H9 (cell line): ENCODE measurements around the gene CALN1. TPM values are rescaled to one million over a fixed set of nuclear protein-coding genes. Genes with fewer than 3 reads are reported as not detected.

Source experiments
- DNase-seq: peaks from one replicate; pipeline ENCODE4 v3.0.0-alpha.2; 2017
- H2AFZ ChIP-seq: one replicate; pipeline ENCODE4 v1.6.1; 2013; ENCODE audit warnings: mild to moderate bottlenecking, low read length, control low read depth, moderate library complexity
- H2AK5ac ChIP-seq: 2 replicates; pipeline ENCODE4 v1.6.1; 2013; ENCODE audit warnings: low read length, control low read depth, mixed read lengths; ENCODE audit not compliant: insufficient read length
- H2BK120ac ChIP-seq: one replicate; pipeline ENCODE4 v1.6.1; 2013; ENCODE audit warnings: low read depth, mild to moderate bottlenecking, low read length, control low read depth, inconsistent platforms; ENCODE audit not compliant: poor library complexity, severe bottlenecking
- H2BK12ac ChIP-seq: 2 replicates; pipeline ENCODE4 v1.6.1; 2013; ENCODE audit warnings: low read length, control low read depth, mixed read lengths, low read depth; ENCODE audit not compliant: insufficient read length
- H2BK15ac ChIP-seq: 2 replicates; pipeline ENCODE4 v1.6.1; 2013; ENCODE audit warnings: low read depth, low read length, control low read depth
- H2BK20ac ChIP-seq: one replicate; pipeline ENCODE4 v1.6.1; 2013; ENCODE audit warnings: low read depth, mild to moderate bottlenecking, low read length, control low read depth, inconsistent platforms; ENCODE audit not compliant: poor library complexity, severe bottlenecking
- H2BK5ac ChIP-seq: 2 replicates; pipeline ENCODE4 v1.6.1; 2013; ENCODE audit warnings: low read length, control low read depth, mixed read lengths; ENCODE audit not compliant: insufficient read length
- H3K14ac ChIP-seq: 2 replicates; pipeline ENCODE4 v1.6.1; 2013; ENCODE audit warnings: low read length, control low read depth; ENCODE audit not compliant: insufficient read depth
- H3K18ac ChIP-seq: 2 replicates; pipeline ENCODE4 v1.6.1; 2013; ENCODE audit warnings: low read depth, mild to moderate bottlenecking, mixed read lengths, low read length, control low read depth; ENCODE audit not compliant: insufficient read length
- H3K23ac ChIP-seq: 2 replicates; pipeline ENCODE4 v1.6.1; 2013; ENCODE audit warnings: low read length, control low read depth, mixed read lengths, low read depth; ENCODE audit not compliant: insufficient read length
- H3K23me2 ChIP-seq: 2 replicates; pipeline ENCODE4 v1.6.1; 2013; ENCODE audit warnings: low read depth, mild to moderate bottlenecking, mixed read lengths, low read length, control low read depth; ENCODE audit not compliant: insufficient read length, poor library complexity, severe bottlenecking
- H3K27ac ChIP-seq: 2 replicates; pipeline ENCODE4 v1.5.1; 2013; ENCODE audit warnings: low read length, control low read depth, mixed read lengths, low read depth; ENCODE audit not compliant: insufficient read length
- H3K27me3 ChIP-seq: 2 replicates; pipeline ENCODE4 v1.6.1; 2013; ENCODE audit warnings: low read length, control low read depth, inconsistent platforms; ENCODE audit not compliant: insufficient read depth
- H3K4ac ChIP-seq: 2 replicates; pipeline ENCODE4 v1.6.1; 2013; ENCODE audit warnings: low read depth, mild to moderate bottlenecking, control low read depth, inconsistent platforms, low read length, moderate library complexity
- H3K4me1 ChIP-seq: 2 replicates; pipeline ENCODE4 v1.6.1; 2013; ENCODE audit warnings: low read length, control low read depth, inconsistent platforms; ENCODE audit not compliant: insufficient read depth
- H3K4me2 ChIP-seq: 2 replicates; pipeline ENCODE4 v1.6.1; 2013; ENCODE audit warnings: low read length, control low read depth, mixed read lengths; ENCODE audit not compliant: insufficient read length, insufficient read depth
- H3K56ac ChIP-seq: 2 replicates; pipeline ENCODE4 v1.6.1; 2013; ENCODE audit warnings: low read depth, mild to moderate bottlenecking, mixed read lengths, low read length, control low read depth; ENCODE audit not compliant: insufficient read length
- H3K79me1 ChIP-seq: 2 replicates; pipeline ENCODE4 v1.6.1; 2013; ENCODE audit warnings: low read depth, mild to moderate bottlenecking, moderate library complexity, low read length, control low read depth, inconsistent platforms; ENCODE audit not compliant: insufficient read depth, poor library complexity, severe bottlenecking
- H3K79me2 ChIP-seq: 2 replicates; pipeline ENCODE4 v1.6.1; 2013; ENCODE audit warnings: low read length, control low read depth, inconsistent platforms; ENCODE audit not compliant: insufficient read depth
- H3K9ac ChIP-seq: 2 replicates; pipeline ENCODE4 v1.6.1; 2013; ENCODE audit warnings: low read length, control low read depth, mixed read lengths; ENCODE audit not compliant: insufficient read length; ENCODE audit errors: extremely low read depth
- H3K9me3 ChIP-seq: one replicate; pipeline ENCODE4 v1.6.1; 2013; ENCODE audit warnings: low read depth, low read length, inconsistent platforms; ENCODE audit not compliant: control insufficient read depth
- H3T11ph ChIP-seq: one replicate; pipeline ENCODE4 v1.6.1; 2013; ENCODE audit warnings: mild to moderate bottlenecking, low read length, control low read depth, inconsistent platforms
- H4K20me1 ChIP-seq: one replicate; pipeline ENCODE4 v1.6.1; 2013; ENCODE audit not compliant: control insufficient read depth, insufficient read length, insufficient read depth
- H4K5ac ChIP-seq: 2 replicates; pipeline ENCODE4 v1.6.1; 2013; ENCODE audit warnings: low read depth, mild to moderate bottlenecking, mixed read lengths, low read length, control low read depth; ENCODE audit not compliant: insufficient read length
- H4K8ac ChIP-seq: replicated peaks from 2 replicates; pipeline ENCODE4 v1.6.1; 2013; ENCODE audit warnings: low read length, control low read depth, mixed read lengths, low read depth; ENCODE audit not compliant: insufficient read length
- H4K91ac ChIP-seq: 2 replicates; pipeline ENCODE4 v1.6.1; 2013; ENCODE audit warnings: low read depth, mild to moderate bottlenecking, moderate library complexity, mixed read lengths, low read length, control low read depth; ENCODE audit not compliant: insufficient read length
- H3K27ac Mint-ChIP-seq, 3 experiments: 2 replicates in 2 of 3; 3 replicates in 1 of 3; pipeline ENCODE4 v1.8.0; 2020 to 2021; ENCODE audit warnings: mixed read lengths in 3 of 3, mild to moderate bottlenecking in 1 of 3, moderate library complexity in 1 of 3
- H3K27me3 Mint-ChIP-seq: 2 replicates; pipeline ENCODE4 v1.8.0; 2021; ENCODE audit warnings: low read depth, mild to moderate bottlenecking, moderate library complexity, mixed read lengths
- H3K36me3 Mint-ChIP-seq, 3 experiments: 2 replicates in 2 of 3; 3 replicates in 1 of 3; pipeline ENCODE4 v1.8.0; 2020 to 2021; ENCODE audit warnings: low read depth in 3 of 3, mixed read lengths in 3 of 3; ENCODE audit not compliant: insufficient read depth in 1 of 3
- H3K4me1 Mint-ChIP-seq, 2 experiments: 2 replicates each; pipeline ENCODE4 v1.8.0; 2020; ENCODE audit warnings: mixed read lengths in 2 of 2
- H3K4me3 Mint-ChIP-seq, 2 experiments: 2 replicates in 1 of 2; 3 replicates in 1 of 2; pipeline ENCODE4 v1.8.0; 2020 to 2021; ENCODE audit warnings: mild to moderate bottlenecking in 2 of 2, mixed read lengths in 2 of 2, moderate library complexity in 1 of 2
- H3K9me3 Mint-ChIP-seq, 2 experiments: 2 replicates in 1 of 2; 3 replicates in 1 of 2; pipeline ENCODE4 v1.8.0; 2020; ENCODE audit warnings: mild to moderate bottlenecking in 2 of 2, mixed read lengths in 2 of 2, moderate library complexity in 1 of 2
- CTCF ChIP-seq: fragments of 200-600 bp; sonication (generic); conservative IDR thresholded peaks from 3 replicates; pipeline ENCODE4 v1.8.0; 2021; ENCODE audit warnings: antibody characterized with exemption, mild to moderate bottlenecking
- WGBS: extraction: QIAGEN DNeasy Blood & Tissue Kit; methylation state at CpG from one replicate; pipeline ENCODE4 v1.1.7; 2013; ENCODE audit warnings: missing lambda C conversion rate, low lambda C conversion rate, mixed read lengths; ENCODE audit not compliant: insufficient read length; ENCODE audit errors: extremely low coverage; 5-methylcytosine and 5-hydroxymethylcytosine counted together
- total RNA-seq: library from RNA; stranded (reverse); gene quantifications from 2 replicates; pipeline ENCODE4 v1.2.1, GENCODE V29; 2021

The CALN1 gene
- total RNA-seq, 1 experiment from 2014 or later = 2.8 TPM

GRCh38 chr7:71865172-71865571 is 547.0 kb downstream of the CALN1 start:
- Histone ChIP-seq H3K9ac (no peak overlapping the region), H4K20me1 (no peaks in the 10 kb centered on the region), H3K79me1 (no peaks in the 10 kb centered on the region), H3K18ac (no peak overlapping the region), H2BK120ac (no peak overlapping the region), H3K23me2 (no peaks in the 10 kb centered on the region), H2AFZ (no peak overlapping the region), H3K4me1 (no peaks in the 10 kb centered on the region), H2BK15ac (no peak overlapping the region), H2BK20ac (no peak overlapping the region), H2BK5ac (no peak overlapping the region), H4K91ac (no peak overlapping the region), H3K27me3 (no peaks in the 10 kb centered on the region), H4K8ac (no peak overlapping the region), H3K23ac (no peak overlapping the region), H4K5ac (no peak overlapping the region), H3K27ac (no peak overlapping the region), H3T11ph (no peak overlapping the region), H3K4me2 (no peak overlapping the region), H3K14ac (no peak overlapping the region), H2BK12ac (no peak overlapping the region), H3K56ac (no peak overlapping the region), H3K4ac (no peak overlapping the region), H2AK5ac (no peak overlapping the region), H3K9me3 (no peaks in the 10 kb centered on the region), H3K79me2 (no peaks in the 10 kb centered on the region)
- Mint-ChIP-seq H3K4me3 (no peak overlapping the region), H3K27ac (no peak overlapping the region), H3K27me3 (no peaks in the 10 kb centered on the region), H3K36me3 (no peaks in the 10 kb centered on the region), H3K4me1 (no peaks in the 10 kb centered on the region), H3K9me3 (no peaks in the 10 kb centered on the region)
- no peak for TF ChIP-seq CTCF
- no CpG with 5 or more reads among the region's 6 CpGs for WGBS
- DNase-seq = no peak
